ENCODE data around the gene WAC.

Gene WAC

GRCh38 chr10:28533186-28533564 is 257 bp downstream of the WAC start:
- in situ Hi-C loops (cut with MboI; ENCODE audit: low sequenced_read_pairs): no loop called here

- in situ Hi-C loops (cut with MboI; ENCODE audit: low sequenced_read_pairs): no loop called here
Measured at GRCh38 chr10:28533571-28534304, 820 bp downstream of the WAC start.

GRCh38 chr10:28535846-28536245 is 2.9 kb downstream of the WAC start:
- in situ Hi-C loops (cut with MboI; ENCODE audit: low sequenced_read_pairs): no loop called here

GRCh38 chr10:28538595-28538994 is 5.7 kb downstream of the WAC start:
- in situ Hi-C loops (cut with MboI; ENCODE audit: low sequenced_read_pairs): no loop called here

- in situ Hi-C loops (cut with MboI; ENCODE audit: low sequenced_read_pairs): no loop called here
Measured at GRCh38 chr10:28540145-28540544, 7.2 kb downstream of the WAC start.

GRCh38 chr10:28541717-28542365 is 8.9 kb downstream of the WAC start:
- in situ Hi-C loops (cut with MboI; ENCODE audit: low sequenced_read_pairs): no loop called here

- in situ Hi-C loops (cut with MboI; ENCODE audit: low sequenced_read_pairs): no loop called here
Measured at GRCh38 chr10:28542728-28543127, 9.8 kb downstream of the WAC start.

GRCh38 chr10:28544058-28544457 is 11.1 kb downstream of the WAC start:
- in situ Hi-C loops (cut with MboI; ENCODE audit: low sequenced_read_pairs): no loop called here

GRCh38 chr10:28545967-28546644 is 13.2 kb downstream of the WAC start:
- in situ Hi-C loops (cut with MboI; ENCODE audit: low sequenced_read_pairs): no loop called here

GRCh38 chr10:28548781-28549498 is 16.0 kb downstream of the WAC start:
- in situ Hi-C loops (cut with MboI; ENCODE audit: low sequenced_read_pairs): no loop called here

- in situ Hi-C loops (cut with MboI; ENCODE audit: low sequenced_read_pairs): no loop called here
Measured at GRCh38 chr10:28551086-28551485, 18.2 kb downstream of the WAC start.

GRCh38 chr10:28552775-28553174 is 19.9 kb downstream of the WAC start:
- in situ Hi-C loops (cut with MboI; ENCODE audit: low sequenced_read_pairs): no loop called here

- in situ Hi-C loops (cut with MboI; ENCODE audit: low sequenced_read_pairs): no loop called here
Measured at GRCh38 chr10:28554009-28554408, 21.1 kb downstream of the WAC start.

GRCh38 chr10:28554952-28555351 is 22.0 kb downstream of the WAC start:
- in situ Hi-C loops (cut with MboI; ENCODE audit: low sequenced_read_pairs): no loop called here

- in situ Hi-C loops (cut with MboI; ENCODE audit: low sequenced_read_pairs): no loop called here
Measured at GRCh38 chr10:28555358-28555757, 22.4 kb downstream of the WAC start.

GRCh38 chr10:28556142-28556541 is 23.2 kb downstream of the WAC start:
- in situ Hi-C loops (cut with MboI; ENCODE audit: low sequenced_read_pairs): no loop called here

GRCh38 chr10:28558186-28558585 is 25.3 kb downstream of the WAC start:
- in situ Hi-C loops (cut with MboI; ENCODE audit: low sequenced_read_pairs): no loop called here

GRCh38 chr10:28558923-28559508 is 26.1 kb downstream of the WAC start:
- in situ Hi-C loops (cut with MboI; ENCODE audit: low sequenced_read_pairs): no loop called here

GRCh38 chr10:28559618-28560017 is 26.7 kb downstream of the WAC start:
- in situ Hi-C loops (cut with MboI; ENCODE audit: low sequenced_read_pairs): no loop called here

GRCh38 chr10:28560617-28561016 is 27.7 kb downstream of the WAC start:
- in situ Hi-C loops (cut with MboI; ENCODE audit: low sequenced_read_pairs): no loop called here

GRCh38 chr10:28561531-28561930 is 28.6 kb downstream of the WAC start:
- in situ Hi-C loops (cut with MboI; ENCODE audit: low sequenced_read_pairs): no loop called here
